Astrocyte (in vitro differentiated cells and primary cell): ENCODE data around the gene RNF34.

Source experiments
- EZH2 ChIP-seq: IDR thresholded peaks from 2 replicates; pipeline ENCODE4 v1.6.1; 2012; ENCODE audit warnings: mild to moderate bottlenecking, low read length, inconsistent platforms; ENCODE audit not compliant: insufficient read depth
- TF ChIP-seq, protein P1 (sequence below): IDR thresholded peaks from 2 replicates; pipeline ENCODE4 v1.5.1; 2011; ENCODE audit warnings: low read depth, mild to moderate bottlenecking, inconsistent platforms, low read length, moderate library complexity; ENCODE audit not compliant: insufficient read depth

DNA sequence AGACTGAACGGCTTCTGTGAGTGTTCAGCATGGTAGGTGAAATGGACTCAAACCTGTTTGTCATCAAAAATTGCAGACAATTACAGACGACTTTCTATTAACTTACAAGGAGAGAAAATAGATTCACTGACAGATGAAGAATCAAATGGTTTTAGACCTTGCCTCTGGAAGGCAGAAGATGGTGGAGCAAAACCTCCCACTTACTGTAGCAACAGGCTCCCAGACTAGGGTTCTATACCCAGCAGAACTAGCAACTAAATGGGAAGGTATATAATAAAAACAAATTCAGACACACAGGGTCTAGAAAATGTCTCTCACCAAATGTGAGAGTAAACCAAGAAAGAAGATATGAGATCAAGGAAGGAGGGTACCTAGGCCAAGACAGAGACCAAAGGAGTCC is 36.8 kb downstream of the RNF34 start:
- TF ChIP-seq, protein P1, sequence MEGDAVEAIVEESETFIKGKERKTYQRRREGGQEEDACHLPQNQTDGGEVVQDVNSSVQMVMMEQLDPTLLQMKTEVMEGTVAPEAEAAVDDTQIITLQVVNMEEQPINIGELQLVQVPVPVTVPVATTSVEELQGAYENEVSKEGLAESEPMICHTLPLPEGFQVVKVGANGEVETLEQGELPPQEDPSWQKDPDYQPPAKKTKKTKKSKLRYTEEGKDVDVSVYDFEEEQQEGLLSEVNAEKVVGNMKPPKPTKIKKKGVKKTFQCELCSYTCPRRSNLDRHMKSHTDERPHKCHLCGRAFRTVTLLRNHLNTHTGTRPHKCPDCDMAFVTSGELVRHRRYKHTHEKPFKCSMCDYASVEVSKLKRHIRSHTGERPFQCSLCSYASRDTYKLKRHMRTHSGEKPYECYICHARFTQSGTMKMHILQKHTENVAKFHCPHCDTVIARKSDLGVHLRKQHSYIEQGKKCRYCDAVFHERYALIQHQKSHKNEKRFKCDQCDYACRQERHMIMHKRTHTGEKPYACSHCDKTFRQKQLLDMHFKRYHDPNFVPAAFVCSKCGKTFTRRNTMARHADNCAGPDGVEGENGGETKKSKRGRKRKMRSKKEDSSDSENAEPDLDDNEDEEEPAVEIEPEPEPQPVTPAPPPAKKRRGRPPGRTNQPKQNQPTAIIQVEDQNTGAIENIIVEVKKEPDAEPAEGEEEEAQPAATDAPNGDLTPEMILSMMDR: no peak
- TF ChIP-seq EZH2: no peak
